DND-41 (cell line): ENCODE data around the gene VSIG8.
"Not testable (repeated sequence)": the region's sequence is repeated elsewhere in the genome, so short reads cannot be mapped to it uniquely, and the experiment has no call there.

ENCODE experiments used
- ATAC-seq: fragments of 200-7000 bp; cut with Tn5 transposase; 3 replicates; pipeline ENCODE4 v1.9.1; 2021; ENCODE audit warnings: low read depth; ENCODE audit not compliant: insufficient read depth
- DNase-seq: peaks from one replicate; pipeline ENCODE4 v3.0.0-alpha.2; 2020
- H2AFZ ChIP-seq: 2 replicates; pipeline ENCODE4 v1.6.0; 2012; ENCODE audit warnings: low read depth, low read length
- H3K27ac ChIP-seq: 2 replicates; pipeline ENCODE4 v1.5.1; 2012; ENCODE audit warnings: low read length, inconsistent platforms
- H3K27me3 ChIP-seq: fragments of 200-600 bp; sonication (generic); 2 replicates; pipeline ENCODE4 v1.6.0; 2012; ENCODE audit warnings: low read length, mild to moderate bottlenecking, inconsistent platforms; ENCODE audit not compliant: insufficient read depth, poor library complexity
- H3K36me3 ChIP-seq: 2 replicates; pipeline ENCODE4 v1.5.1; 2012; ENCODE audit warnings: low read length, inconsistent platforms; ENCODE audit not compliant: insufficient read depth
- H3K4me1 ChIP-seq: 2 replicates; pipeline ENCODE4 v1.5.1; 2012; ENCODE audit warnings: mild to moderate bottlenecking, low read length; ENCODE audit not compliant: insufficient read depth
- H3K4me2 ChIP-seq: 2 replicates; pipeline ENCODE4 v1.6.0; 2012; ENCODE audit warnings: mild to moderate bottlenecking, moderate library complexity, low read length, inconsistent platforms; ENCODE audit not compliant: insufficient read depth
- H3K4me3 ChIP-seq, 2 experiments: fragments of 200-600 bp in 1 of 2; shearing (Covaris generic) in 1 of 2; 2 replicates each; pipeline ENCODE4 v1.5.1; 2012 to 2016; ENCODE audit warnings: inconsistent platforms in 2 of 2, low read length in 2 of 2, mild to moderate bottlenecking in 2 of 2, low read depth in 1 of 2, moderate library complexity in 1 of 2
- H3K79me2 ChIP-seq: 2 replicates; pipeline ENCODE4 v1.6.0; 2012; ENCODE audit warnings: low read length, inconsistent platforms; ENCODE audit not compliant: insufficient read depth
- H3K9ac ChIP-seq: 2 replicates; pipeline ENCODE4 v1.6.0; 2012; ENCODE audit warnings: low read depth, mild to moderate bottlenecking, inconsistent platforms, low read length, moderate library complexity
- H3K9me3 ChIP-seq: 2 replicates; pipeline ENCODE4 v1.5.1; 2012; ENCODE audit warnings: low read length, moderate library complexity, mild to moderate bottlenecking, inconsistent platforms; ENCODE audit not compliant: insufficient read depth, severe bottlenecking
- H4K20me1 ChIP-seq: 2 replicates; pipeline ENCODE4 v1.6.0; 2012; ENCODE audit warnings: low read length; ENCODE audit not compliant: insufficient read depth
- EZH2 ChIP-seq: IDR thresholded peaks from 3 replicates; pipeline ENCODE4 v1.6.1; 2012; ENCODE audit warnings: borderline replicate concordance, low read depth, mild to moderate bottlenecking, moderate library complexity, low read length, inconsistent platforms; ENCODE audit not compliant: severe bottlenecking
- TF ChIP-seq, protein P1 (sequence below): IDR thresholded peaks from 2 replicates; pipeline ENCODE4 v1.5.1; 2012; ENCODE audit warnings: borderline replicate concordance, low read length, moderate library complexity, mild to moderate bottlenecking; ENCODE audit not compliant: poor library complexity, severe bottlenecking; ENCODE audit errors: extremely low read depth

Gene VSIG8

DNA sequence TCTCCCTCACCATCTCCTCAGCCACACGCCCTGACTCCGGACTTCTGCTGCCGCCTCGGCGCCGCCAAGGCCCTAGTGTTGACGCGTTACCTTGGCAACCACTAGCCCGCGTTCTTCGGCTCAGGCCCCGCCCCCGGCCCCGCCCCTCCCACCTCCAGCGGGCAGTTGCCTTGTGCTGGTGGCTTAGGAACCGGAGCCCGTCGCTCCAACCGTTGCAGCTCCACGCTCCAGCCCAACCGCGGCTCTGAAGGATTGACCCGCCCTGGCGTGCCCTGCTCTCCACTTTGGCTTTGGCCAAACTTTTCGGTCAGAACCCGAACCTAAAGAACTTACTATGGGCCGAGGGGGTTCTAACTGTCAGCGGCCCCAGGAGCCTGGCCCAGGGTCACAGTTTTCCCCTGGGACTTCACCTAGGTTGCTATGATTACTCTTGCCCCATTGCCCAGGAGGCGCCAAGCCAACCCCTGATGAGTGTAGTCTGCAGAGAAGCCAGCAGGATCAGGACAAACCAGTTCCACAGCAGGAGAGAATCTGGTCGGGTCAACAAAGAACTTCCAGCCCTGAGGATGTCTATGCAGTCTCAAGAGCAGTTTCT is 37.7 kb upstream of the VSIG8 start, which contains the start of gene CFAP45:
Gene CFAP45 (minus strand): TSS at position 80 of the 595 bp plus-strand sequence. CDS start 67 bp downstream, at position 13.
- ATAC-seq (no peak), DNase-seq (no peak)
- Histone ChIP-seq H3K36me3 (no peaks in the 10 kb centered on the region), H3K4me3 (no peak within 1 kb of the TSS), H3K9ac (no peak within 1 kb of the TSS), H4K20me1 (no peaks in the 10 kb centered on the region), H3K4me1 (no peaks in the 10 kb centered on the region), H2AFZ (no peak within 1 kb of the TSS), H3K27me3 (no peaks in the 10 kb centered on the region), H3K9me3 (no peaks in the 10 kb centered on the region), H3K27ac (no peak within 1 kb of the TSS), H3K79me2 (no peaks in the 10 kb centered on the region), H3K4me2 (no peak within 1 kb of the TSS)
- TF ChIP-seq EZH2, result no peak
- TF ChIP-seq, protein P1, sequence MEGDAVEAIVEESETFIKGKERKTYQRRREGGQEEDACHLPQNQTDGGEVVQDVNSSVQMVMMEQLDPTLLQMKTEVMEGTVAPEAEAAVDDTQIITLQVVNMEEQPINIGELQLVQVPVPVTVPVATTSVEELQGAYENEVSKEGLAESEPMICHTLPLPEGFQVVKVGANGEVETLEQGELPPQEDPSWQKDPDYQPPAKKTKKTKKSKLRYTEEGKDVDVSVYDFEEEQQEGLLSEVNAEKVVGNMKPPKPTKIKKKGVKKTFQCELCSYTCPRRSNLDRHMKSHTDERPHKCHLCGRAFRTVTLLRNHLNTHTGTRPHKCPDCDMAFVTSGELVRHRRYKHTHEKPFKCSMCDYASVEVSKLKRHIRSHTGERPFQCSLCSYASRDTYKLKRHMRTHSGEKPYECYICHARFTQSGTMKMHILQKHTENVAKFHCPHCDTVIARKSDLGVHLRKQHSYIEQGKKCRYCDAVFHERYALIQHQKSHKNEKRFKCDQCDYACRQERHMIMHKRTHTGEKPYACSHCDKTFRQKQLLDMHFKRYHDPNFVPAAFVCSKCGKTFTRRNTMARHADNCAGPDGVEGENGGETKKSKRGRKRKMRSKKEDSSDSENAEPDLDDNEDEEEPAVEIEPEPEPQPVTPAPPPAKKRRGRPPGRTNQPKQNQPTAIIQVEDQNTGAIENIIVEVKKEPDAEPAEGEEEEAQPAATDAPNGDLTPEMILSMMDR, result no peak

DNA sequence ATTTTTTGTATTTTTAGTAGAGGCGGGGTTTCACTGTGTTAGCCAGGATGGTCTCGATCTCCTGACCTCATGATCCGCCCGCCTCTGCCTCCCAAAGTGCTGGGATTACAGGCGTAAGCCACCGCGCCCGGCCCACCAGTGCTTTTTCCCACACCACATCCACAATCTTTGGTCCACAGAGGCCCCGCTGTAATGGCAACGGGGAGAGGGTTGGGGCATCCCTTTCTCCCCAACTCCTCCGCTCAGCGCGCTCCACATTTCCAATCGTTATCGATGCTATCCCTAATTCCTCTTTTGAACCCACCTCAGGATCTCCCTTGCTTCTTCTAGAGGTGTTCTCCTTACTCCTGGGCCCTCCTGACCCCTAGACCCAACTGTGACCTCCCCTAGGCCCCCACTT is 37.2 kb upstream of the VSIG8 start:
- not testable (repeated sequence) for H3K27me3 ChIP-seq, H2AFZ ChIP-seq, H3K79me2 ChIP-seq, H3K4me3 ChIP-seq, H3K36me3 ChIP-seq, H3K4me2 ChIP-seq, H3K4me1 ChIP-seq, H3K9me3 ChIP-seq, DNase-seq, ATAC-seq, H3K27ac ChIP-seq, H4K20me1 ChIP-seq, H3K9ac ChIP-seq

DNA sequence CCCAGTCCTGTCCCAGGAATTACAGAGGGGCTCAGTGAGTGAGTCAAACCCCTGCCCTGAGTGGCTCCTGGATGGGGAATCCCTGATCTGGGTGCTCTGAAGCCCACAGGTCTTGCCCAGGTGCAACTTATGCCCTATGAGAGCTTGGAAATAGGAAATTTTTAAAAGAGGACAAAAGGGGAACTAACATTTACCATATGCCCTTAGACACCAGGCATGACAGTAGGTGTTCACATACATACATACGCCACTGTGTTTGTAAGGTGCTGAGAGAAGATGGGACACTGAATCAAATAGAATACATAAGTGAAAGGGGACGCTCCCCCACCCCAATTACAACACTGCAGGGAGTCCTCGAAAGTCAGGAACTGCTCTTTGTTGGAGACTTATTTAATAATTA is 36.1 kb upstream of the VSIG8 start:
- Histone ChIP-seq H3K4me2 (no peak overlapping the region), H2AFZ (no peak overlapping the region), H4K20me1 (no peaks in the 10 kb centered on the region), H3K27me3 (no peaks in the 10 kb centered on the region), H3K4me1 (no peaks in the 10 kb centered on the region), H3K79me2 (no peaks in the 10 kb centered on the region), H3K9ac (no peak overlapping the region), H3K36me3 (no peaks in the 10 kb centered on the region), H3K27ac (no peak overlapping the region), H3K4me3 (no peak overlapping the region), H3K9me3 (no peaks in the 10 kb centered on the region)
- TF ChIP-seq, protein P1, result no peak
- TF ChIP-seq EZH2, result no peak
- ATAC-seq, result no peak
- DNase-seq, result no peak

DNA sequence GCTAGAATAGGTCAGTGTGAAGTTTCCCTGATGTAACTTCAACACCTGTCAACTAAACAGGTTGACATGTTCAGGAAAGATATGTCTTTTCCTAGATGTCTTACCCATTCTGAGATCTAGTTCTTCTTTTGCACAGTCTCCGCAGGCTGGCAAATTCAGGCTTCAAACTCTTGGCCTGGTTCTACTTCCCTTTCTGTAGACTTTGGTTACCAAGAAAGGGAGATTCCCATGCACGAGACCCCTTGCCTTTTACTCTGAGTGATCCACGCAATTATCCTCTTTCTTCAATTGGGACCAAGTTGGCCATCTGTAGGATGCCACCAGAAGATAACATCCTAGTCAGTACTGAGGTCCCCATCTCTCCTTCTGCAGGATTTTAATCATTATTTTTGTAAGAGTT is 35.5 kb upstream of the VSIG8 start:
- Histone ChIP-seq H3K4me2 (no peak overlapping the region), H3K9me3 (no peaks in the 10 kb centered on the region), H3K27me3 (no peaks in the 10 kb centered on the region), H3K9ac (no peak overlapping the region), H4K20me1 (no peaks in the 10 kb centered on the region), H3K27ac (no peak overlapping the region), H2AFZ (no peak overlapping the region), H3K79me2 (no peaks in the 10 kb centered on the region), H3K36me3 (no peaks in the 10 kb centered on the region), H3K4me3 (no peak overlapping the region), H3K4me1 (no peaks in the 10 kb centered on the region)
- no peak for ATAC-seq
- TF ChIP-seq, protein P1, result no peak
- no peak for TF ChIP-seq EZH2
- DNase-seq, result no peak
